Measurements from ENCODE around the gene LGALS4.
"Not testable (repeated sequence)": the region's sequence is repeated elsewhere in the genome, so short reads cannot be mapped to it uniquely, and the experiment has no call there.

Gene LGALS4

DNA sequence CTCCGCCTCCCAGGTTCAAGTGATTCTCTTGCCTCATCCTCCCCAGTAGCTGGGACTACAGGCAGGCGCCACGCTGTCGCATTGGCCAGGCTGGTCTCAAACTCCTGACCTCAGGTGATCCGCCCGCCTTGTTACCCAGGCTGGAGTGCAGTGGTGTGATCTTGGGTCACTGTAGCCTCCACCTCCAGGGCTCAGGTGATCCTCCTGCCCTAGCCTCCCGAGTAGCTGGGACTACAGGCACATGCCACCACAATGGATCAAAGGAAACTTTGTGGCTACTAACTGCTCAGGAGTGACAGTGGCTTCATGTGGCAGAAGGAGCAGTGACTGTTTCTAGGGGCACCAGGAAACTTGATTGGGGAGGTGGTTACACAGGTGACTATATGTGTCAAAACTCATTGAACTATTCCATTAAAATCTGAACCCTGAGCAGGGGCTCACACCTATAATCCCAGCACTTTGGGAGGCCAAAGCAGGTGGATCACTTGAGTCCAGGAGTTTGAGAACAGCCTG, 27.5 kb downstream of the LGALS4 start:
- DNase-seq, result no peak
- Histone ChIP-seq H3K4me3 (ENCODE audit: control insufficient read depth in 1 of 7, extremely low read depth in 1 of 7, insufficient read depth in 4 of 7, low read depth in 2 of 7, low read length in 6 of 7) (no peak overlapping the region), H3K9me3 (ENCODE audit: control extremely low read depth in 1 of 5, control insufficient read depth in 4 of 5, insufficient read depth in 2 of 5, low read depth in 1 of 5, low read length in 4 of 5) (no peaks in the 10 kb centered on the region), H3K27me3 (replicated peaks in 2 of 5; ENCODE audit: control insufficient read depth in 4 of 5, insufficient read depth in 5 of 5, low read length in 4 of 5) (peaks cover 0 to 2% (median 0%) of the 10 kb centered on the region in 5 experiments), H3K4me1 (ENCODE audit: control extremely low read depth in 1 of 4, control insufficient read depth in 4 of 4, insufficient read depth in 4 of 4, low read length in 3 of 4) (no peaks in the 10 kb centered on the region), H3K36me3 (ENCODE audit: control insufficient read depth in 4 of 4, insufficient read depth in 4 of 4, low read length in 3 of 4) (no peaks in the 10 kb centered on the region), H3K27ac (ENCODE audit: insufficient read depth in 1 of 2, low read depth in 1 of 2, low read length in 2 of 2, poor library complexity in 1 of 2, severe bottlenecking in 2 of 2) (no peak overlapping the region)
- WGBS (ENCODE audit: insufficient coverage), result 100% methylated on average over 4 of the region's 7 CpGs
- CTCF ChIA-PET, result no interaction called here
- POLR2A ChIA-PET, result no interaction called here

DNA sequence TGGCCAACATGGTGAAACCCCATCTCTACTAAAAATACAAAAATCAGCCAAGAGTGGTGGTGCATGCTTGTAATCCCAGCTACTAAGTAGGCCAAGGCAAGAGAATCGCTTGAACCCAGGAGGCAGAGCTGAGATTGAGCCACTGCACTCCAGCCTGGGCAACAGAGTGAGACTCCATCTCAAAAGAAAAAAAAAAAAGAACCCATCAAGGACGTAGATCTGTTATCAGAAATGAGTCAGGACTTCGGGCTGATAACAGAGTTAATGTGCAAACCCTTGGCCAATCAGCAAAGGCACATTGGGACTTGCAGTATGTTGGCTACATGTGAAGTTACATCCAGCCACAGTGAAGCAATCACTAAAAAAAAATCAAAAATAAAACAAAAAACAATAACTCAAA, 28.5 kb downstream of the LGALS4 start:
- DNase-seq, result no peak
- ChIA-PET CTCF (no interaction called here), POLR2A (no interaction called here)
- Histone ChIP-seq H3K36me3 (ENCODE audit: control insufficient read depth in 4 of 4, insufficient read depth in 4 of 4, low read length in 3 of 4) (no peaks in the 10 kb centered on the region), H3K27ac (ENCODE audit: insufficient read depth in 1 of 2, low read depth in 1 of 2, low read length in 2 of 2, poor library complexity in 1 of 2, severe bottlenecking in 2 of 2) (no peak overlapping the region), H3K4me3 (ENCODE audit: control insufficient read depth in 1 of 7, extremely low read depth in 1 of 7, insufficient read depth in 4 of 7, low read depth in 2 of 7, low read length in 6 of 7) (no peak overlapping the region), H3K4me1 (ENCODE audit: control extremely low read depth in 1 of 4, control insufficient read depth in 4 of 4, insufficient read depth in 4 of 4, low read length in 3 of 4) (no peaks in the 10 kb centered on the region), H3K9me3 (ENCODE audit: control extremely low read depth in 1 of 5, control insufficient read depth in 4 of 5, insufficient read depth in 2 of 5, low read depth in 1 of 5, low read length in 4 of 5) (no peaks in the 10 kb centered on the region), H3K27me3 (replicated peaks in 2 of 5; ENCODE audit: control insufficient read depth in 4 of 5, insufficient read depth in 5 of 5, low read length in 4 of 5) (peaks cover 0 to 2% (median 0%) of the 10 kb centered on the region in 5 experiments)
- WGBS (ENCODE audit: insufficient coverage), result 88% methylated on average over 3 of the region's 3 CpGs

DNA sequence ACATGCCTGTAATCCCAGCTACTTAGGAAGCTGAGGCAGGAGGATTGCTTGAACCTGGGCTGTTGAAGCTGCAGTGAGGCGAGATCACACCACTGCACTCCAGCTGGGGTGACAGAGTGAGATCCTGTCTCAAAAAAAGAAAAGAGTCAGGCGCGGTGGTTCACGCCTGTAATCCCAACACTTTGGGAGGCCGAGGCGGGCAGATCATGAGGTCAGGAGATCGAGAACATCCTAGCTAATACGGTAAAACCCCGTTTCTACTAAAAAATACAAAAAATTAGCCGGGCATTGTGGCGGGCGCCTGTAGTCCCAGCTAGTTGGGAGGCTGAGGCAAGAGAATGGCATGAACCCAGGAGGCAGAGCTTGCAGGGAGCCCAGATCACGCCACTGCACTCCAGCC, 30.5 kb downstream of the LGALS4 start:
- H3K4me1 ChIP-seq (ENCODE audit: control extremely low read depth in 1 of 4, control insufficient read depth in 4 of 4, insufficient read depth in 4 of 4, low read length in 3 of 4); H3K27ac ChIP-seq (ENCODE audit: insufficient read depth in 1 of 2, low read depth in 1 of 2, low read length in 2 of 2, poor library complexity in 1 of 2, severe bottlenecking in 2 of 2); POLR2A ChIA-PET; CTCF ChIA-PET; H3K4me3 ChIP-seq (ENCODE audit: control insufficient read depth in 1 of 7, extremely low read depth in 1 of 7, insufficient read depth in 4 of 7, low read depth in 2 of 7, low read length in 6 of 7); H3K27me3 ChIP-seq (replicated peaks in 2 of 5; ENCODE audit: control insufficient read depth in 4 of 5, insufficient read depth in 5 of 5, low read length in 4 of 5); H3K9me3 ChIP-seq (ENCODE audit: control extremely low read depth in 1 of 5, control insufficient read depth in 4 of 5, insufficient read depth in 2 of 5, low read depth in 1 of 5, low read length in 4 of 5); H3K36me3 ChIP-seq (ENCODE audit: control insufficient read depth in 4 of 4, insufficient read depth in 4 of 4, low read length in 3 of 4); DNase-seq: not testable (repeated sequence)
- 97% methylated on average over 10 of the region's 13 CpGs for WGBS (ENCODE audit: insufficient coverage)

DNA sequence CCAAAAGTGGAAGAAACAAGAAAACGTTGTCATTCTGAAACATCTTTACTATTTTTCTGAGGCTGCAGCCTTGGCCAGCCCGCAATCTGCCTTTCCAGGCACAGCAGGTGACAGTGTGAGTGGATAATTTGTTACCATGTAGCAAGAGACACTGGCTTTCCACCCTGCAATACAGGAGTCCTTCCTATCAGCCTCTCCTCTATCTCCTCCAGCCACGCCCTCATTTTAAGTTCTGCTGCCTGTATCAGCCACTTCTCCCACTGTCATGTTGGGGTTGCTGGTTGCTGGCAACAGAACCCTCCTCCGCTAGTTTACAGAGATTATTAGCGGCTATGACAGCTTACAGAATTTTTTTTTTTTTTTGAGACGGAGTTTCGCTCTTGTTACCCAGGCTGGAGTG, 31.7 kb downstream of the LGALS4 start:
- Histone ChIP-seq H3K27ac (ENCODE audit: insufficient read depth in 1 of 2, low read depth in 1 of 2, low read length in 2 of 2, poor library complexity in 1 of 2, severe bottlenecking in 2 of 2) (no peak overlapping the region), H3K27me3 (replicated peaks in 2 of 5; ENCODE audit: control insufficient read depth in 4 of 5, insufficient read depth in 5 of 5, low read length in 4 of 5) (peaks cover 0 to 2% (median 0%) of the 10 kb centered on the region in 5 experiments), H3K9me3 (ENCODE audit: control extremely low read depth in 1 of 5, control insufficient read depth in 4 of 5, insufficient read depth in 2 of 5, low read depth in 1 of 5, low read length in 4 of 5) (no peaks in the 10 kb centered on the region), H3K4me1 (ENCODE audit: control extremely low read depth in 1 of 4, control insufficient read depth in 4 of 4, insufficient read depth in 4 of 4, low read length in 3 of 4) (no peaks in the 10 kb centered on the region), H3K36me3 (ENCODE audit: control insufficient read depth in 4 of 4, insufficient read depth in 4 of 4, low read length in 3 of 4) (no peaks in the 10 kb centered on the region), H3K4me3 (ENCODE audit: control insufficient read depth in 1 of 7, extremely low read depth in 1 of 7, insufficient read depth in 4 of 7, low read depth in 2 of 7, low read length in 6 of 7) (no peak overlapping the region)
- ChIA-PET CTCF (no interaction called here), POLR2A (no interaction called here)
- 68% methylated on average over 3 of the region's 7 CpGs for WGBS (ENCODE audit: insufficient coverage)
- DNase-seq, result peak; percentile 20 to 71 (median 46)

DNA sequence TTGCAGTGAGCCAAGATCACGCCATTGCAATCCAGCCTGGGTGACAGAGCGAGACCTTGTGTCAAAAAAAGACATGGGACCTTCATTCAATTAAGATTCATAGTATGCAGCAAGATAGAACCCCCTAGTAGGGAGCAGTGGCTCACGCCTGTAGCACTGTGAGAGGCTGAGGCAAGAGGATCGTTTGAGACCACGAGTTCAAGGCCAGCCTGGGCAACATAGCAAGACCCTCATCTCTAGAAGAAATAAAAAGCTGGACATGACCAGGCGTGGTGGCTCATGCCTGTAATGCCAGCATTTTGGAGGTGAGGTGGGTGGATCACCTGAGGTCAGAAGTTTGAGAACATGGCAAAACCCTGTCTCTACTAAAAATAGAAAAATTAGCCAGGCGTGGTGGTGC, 32.3 kb downstream of the LGALS4 start:
- Histone ChIP-seq H3K4me3 (ENCODE audit: control insufficient read depth in 1 of 7, extremely low read depth in 1 of 7, insufficient read depth in 4 of 7, low read depth in 2 of 7, low read length in 6 of 7) (no peak overlapping the region), H3K9me3 (ENCODE audit: control extremely low read depth in 1 of 5, control insufficient read depth in 4 of 5, insufficient read depth in 2 of 5, low read depth in 1 of 5, low read length in 4 of 5) (no peaks in the 10 kb centered on the region), H3K4me1 (ENCODE audit: control extremely low read depth in 1 of 4, control insufficient read depth in 4 of 4, insufficient read depth in 4 of 4, low read length in 3 of 4) (no peaks in the 10 kb centered on the region), H3K27ac (ENCODE audit: insufficient read depth in 1 of 2, low read depth in 1 of 2, low read length in 2 of 2, poor library complexity in 1 of 2, severe bottlenecking in 2 of 2) (no peak overlapping the region), H3K27me3 (replicated peaks in 2 of 5; ENCODE audit: control insufficient read depth in 4 of 5, insufficient read depth in 5 of 5, low read length in 4 of 5) (peaks cover 0 to 2% (median 0%) of the 10 kb centered on the region in 5 experiments), H3K36me3 (ENCODE audit: control insufficient read depth in 4 of 4, insufficient read depth in 4 of 4, low read length in 3 of 4) (no peaks in the 10 kb centered on the region)
- CTCF ChIA-PET, result no interaction called here
- 91% methylated on average over 7 of the region's 7 CpGs for WGBS (ENCODE audit: insufficient coverage)
- DNase-seq, result no peak
- POLR2A ChIA-PET, result no interaction called here

DNA sequence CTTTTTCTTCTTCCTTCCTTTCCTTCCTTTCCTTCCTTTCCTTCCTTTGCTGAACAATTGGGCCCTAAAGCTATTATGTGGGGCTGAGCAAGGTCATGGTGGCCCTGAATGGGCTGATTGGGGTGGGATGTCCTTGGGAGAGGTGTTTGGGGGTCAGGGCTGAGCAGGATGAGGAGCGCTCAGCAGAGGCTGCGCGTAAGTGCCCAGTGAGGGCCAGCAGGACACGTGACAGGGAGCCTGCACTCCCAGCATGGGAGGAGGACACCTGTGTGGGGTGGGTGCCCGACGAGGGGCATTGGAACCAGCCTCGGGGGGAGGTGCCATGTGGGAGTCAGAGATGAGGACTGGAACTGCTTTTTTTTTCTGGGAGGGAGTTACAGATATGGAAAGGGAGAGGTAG, 34.0 kb downstream of the LGALS4 start:
- H3K27me3 ChIP-seq (replicated peaks in 2 of 5; ENCODE audit: control insufficient read depth in 4 of 5, insufficient read depth in 5 of 5, low read length in 4 of 5), result peaks cover 0 to 2% (median 0%) of the 10 kb centered on the region in 5 experiments
- no peak overlapping the region for H3K4me3 ChIP-seq (ENCODE audit: control insufficient read depth in 1 of 7, extremely low read depth in 1 of 7, insufficient read depth in 4 of 7, low read depth in 2 of 7, low read length in 6 of 7)
- no peaks in the 10 kb centered on the region for H3K9me3 ChIP-seq (ENCODE audit: control extremely low read depth in 1 of 5, control insufficient read depth in 4 of 5, insufficient read depth in 2 of 5, low read depth in 1 of 5, low read length in 4 of 5)
- H3K36me3 ChIP-seq (ENCODE audit: control insufficient read depth in 4 of 4, insufficient read depth in 4 of 4, low read length in 3 of 4), result no peaks in the 10 kb centered on the region
- ChIA-PET CTCF (interaction anchor here (1.3 kb wide), 1 partner anchor 14 kb away, joined by 3 read pairs; no protein-coding TSS in a partner anchor), POLR2A (no interaction called here)
- 76% methylated on average over 7 of the region's 7 CpGs for WGBS (ENCODE audit: insufficient coverage)
- DNase-seq, result no peak
- H3K27ac ChIP-seq (ENCODE audit: insufficient read depth in 1 of 2, low read depth in 1 of 2, low read length in 2 of 2, poor library complexity in 1 of 2, severe bottlenecking in 2 of 2), result no peak overlapping the region
- no peaks in the 10 kb centered on the region for H3K4me1 ChIP-seq (ENCODE audit: control extremely low read depth in 1 of 4, control insufficient read depth in 4 of 4, insufficient read depth in 4 of 4, low read length in 3 of 4)

DNA sequence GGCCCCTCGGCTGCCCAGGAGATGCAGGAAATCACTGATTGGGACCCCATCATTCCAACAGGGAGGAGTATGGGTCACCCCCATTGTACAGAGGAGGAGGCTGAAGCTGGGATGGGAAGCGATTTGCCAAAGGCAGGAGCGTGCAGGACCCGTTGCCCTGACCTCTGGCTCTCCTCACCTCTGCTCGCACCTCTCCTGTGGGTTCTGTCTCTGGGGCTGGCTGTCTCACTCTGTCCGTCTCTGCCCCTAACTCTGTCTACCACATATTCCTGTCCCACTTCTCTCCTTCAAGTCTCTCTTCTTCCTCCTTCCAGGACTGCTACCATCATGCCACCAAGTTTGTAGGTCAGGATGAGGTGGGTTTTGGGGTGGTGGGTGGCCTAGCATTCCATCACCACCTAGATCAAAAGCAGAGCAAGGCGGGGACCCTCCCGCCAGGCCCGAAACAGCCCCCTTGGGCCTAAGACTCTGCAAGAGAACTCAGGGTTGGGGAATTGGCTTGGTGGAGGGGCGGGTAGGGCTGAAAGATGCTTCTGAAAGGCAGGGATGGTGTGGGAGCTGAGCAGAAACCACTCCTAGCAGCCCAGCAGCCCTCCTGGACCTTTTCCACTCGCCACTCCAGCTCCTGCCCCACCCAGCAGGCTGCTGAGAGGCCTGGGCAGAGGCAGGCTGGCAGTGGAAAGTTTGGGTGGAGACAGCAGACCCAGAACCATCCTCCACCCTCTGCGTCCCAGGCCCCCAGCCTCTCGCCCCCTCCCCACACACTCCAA, 38.4 kb downstream of the LGALS4 start:
- Histone ChIP-seq H3K9me3 (ENCODE audit: control extremely low read depth in 1 of 5, control insufficient read depth in 4 of 5, insufficient read depth in 2 of 5, low read depth in 1 of 5, low read length in 4 of 5) (no peaks in the 10 kb centered on the region), H3K4me1 (ENCODE audit: control extremely low read depth in 1 of 4, control insufficient read depth in 4 of 4, insufficient read depth in 4 of 4, low read length in 3 of 4) (peaks cover 0 to 6% (median 4%) of the 10 kb centered on the region in 4 experiments), H3K4me3 (ENCODE audit: control insufficient read depth in 1 of 7, extremely low read depth in 1 of 7, insufficient read depth in 4 of 7, low read depth in 2 of 7, low read length in 6 of 7) (no peak overlapping the region), H3K27me3 (replicated peaks in 2 of 5; ENCODE audit: control insufficient read depth in 4 of 5, insufficient read depth in 5 of 5, low read length in 4 of 5) (no peaks in the 10 kb centered on the region), H3K36me3 (ENCODE audit: control insufficient read depth in 4 of 4, insufficient read depth in 4 of 4, low read length in 3 of 4) (no peaks in the 10 kb centered on the region), H3K27ac (ENCODE audit: insufficient read depth in 1 of 2, low read depth in 1 of 2, low read length in 2 of 2, poor library complexity in 1 of 2, severe bottlenecking in 2 of 2) (no peak overlapping the region)
- DNase-seq, result no peak
- CTCF ChIA-PET, result interaction anchor here (1.0 to 2.0 kb wide), 2 partner anchors 18 to 65 kb away, joined by 3 to 5 read pairs; no protein-coding TSS in a partner anchor
- POLR2A ChIA-PET, result interaction anchor here (0.6 kb wide), 1 partner anchor 8 kb away, joined by 4 read pairs; no protein-coding TSS in a partner anchor
- 93% methylated on average over 10 of the region's 13 CpGs for WGBS (ENCODE audit: insufficient coverage)

Data from common myeloid progenitor, CD34-positive (primary cell).